Right lobe of liver (tissue), 4 donors: Measurements from ENCODE around the gene PRKG2.

Experiments used
- CTCF ChIP-seq, 4 donors: fragments of 200-600 bp in 3 of 4; fragments of 450-650 bp in 1 of 4; IDR thresholded peaks; one replicate each; pipeline versions ENCODE4 v1.5.1 to v1.8.0; 2016 to 2022; ENCODE audit warnings: antibody characterized with exemption in 4 of 4, mild to moderate bottlenecking in 2 of 4
- POLR2A ChIP-seq: fragments of 450-650 bp; IDR thresholded peaks from one replicate; pipeline ENCODE4 v1.6.1; 2017; ENCODE audit warnings: antibody characterized with exemption, mild to moderate bottlenecking
- donor health status: DM: no; HTN: no; CAD: no.
- donor health status: DM: no; HTN: no; CAD: no.
- donor health status: DM: no; HTN: yes; CAD: no.

- TF ChIP-seq CTCF (IDR thresholded peaks at IDR 0.05) = no peak
- no peak for TF ChIP-seq POLR2A
Measured at GRCh38 chr4:81220271-81220670, 5.2 kb upstream of the PRKG2 start.
